DOHH2 (cell line): ENCODE measurements around the gene BCL11B.

Experiments
- EZH2phosphoT487 ChIP-seq: fragments of 200-600 bp; sonication (generic); IDR thresholded peaks from 2 replicates; pipeline ENCODE4 v1.6.1; 2017; ENCODE audit warnings: borderline replicate concordance, mild to moderate bottlenecking, antibody characterized with exemption, low read length, moderate library complexity, mixed read lengths
- TF ChIP-seq, protein P1 (sequence below): fragments of 200-600 bp; sonication (generic); IDR thresholded peaks from one replicate; pipeline ENCODE4 v1.5.1; 2014; ENCODE audit warnings: antibody characterized with exemption, mild to moderate bottlenecking, low read depth, low read length; ENCODE audit not compliant: poor library complexity, severe bottlenecking

DNA sequence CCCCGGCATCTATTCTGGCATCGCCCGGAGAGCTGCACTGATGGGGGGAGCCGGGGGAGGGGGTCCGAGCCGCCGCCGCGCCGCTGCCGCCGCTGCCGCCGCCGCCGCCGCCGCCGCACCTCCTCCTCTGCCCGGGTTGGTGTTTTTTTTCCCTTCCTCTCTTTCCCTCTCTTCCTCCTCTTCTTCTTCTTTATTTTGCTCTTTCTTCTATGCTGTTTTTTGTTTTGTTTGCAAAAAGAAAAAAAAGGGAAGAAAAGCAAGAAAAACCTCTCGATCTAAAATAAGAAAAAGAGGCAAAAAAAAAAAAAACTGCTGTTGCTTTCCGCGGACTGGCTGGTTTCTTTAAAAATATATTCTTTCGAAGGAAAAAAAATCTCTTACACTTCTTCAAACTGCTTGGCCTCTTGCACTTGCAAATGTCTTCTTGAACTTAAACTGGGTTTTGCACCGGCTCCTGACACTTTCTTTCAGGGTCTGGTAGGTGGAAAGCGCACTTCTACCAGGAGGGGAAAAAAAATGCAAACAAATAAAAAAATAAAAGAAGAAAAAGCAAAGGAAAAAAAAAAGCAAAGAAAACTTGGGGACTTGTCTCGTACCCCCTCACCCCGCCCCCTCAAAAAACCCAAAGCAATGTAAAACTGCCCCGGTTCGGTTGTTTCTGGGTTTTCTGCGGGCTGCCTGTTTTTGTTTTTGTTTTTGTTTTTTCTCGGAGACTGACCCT lies 616 bp downstream of the BCL11B start:
- TF ChIP-seq, protein P1, sequence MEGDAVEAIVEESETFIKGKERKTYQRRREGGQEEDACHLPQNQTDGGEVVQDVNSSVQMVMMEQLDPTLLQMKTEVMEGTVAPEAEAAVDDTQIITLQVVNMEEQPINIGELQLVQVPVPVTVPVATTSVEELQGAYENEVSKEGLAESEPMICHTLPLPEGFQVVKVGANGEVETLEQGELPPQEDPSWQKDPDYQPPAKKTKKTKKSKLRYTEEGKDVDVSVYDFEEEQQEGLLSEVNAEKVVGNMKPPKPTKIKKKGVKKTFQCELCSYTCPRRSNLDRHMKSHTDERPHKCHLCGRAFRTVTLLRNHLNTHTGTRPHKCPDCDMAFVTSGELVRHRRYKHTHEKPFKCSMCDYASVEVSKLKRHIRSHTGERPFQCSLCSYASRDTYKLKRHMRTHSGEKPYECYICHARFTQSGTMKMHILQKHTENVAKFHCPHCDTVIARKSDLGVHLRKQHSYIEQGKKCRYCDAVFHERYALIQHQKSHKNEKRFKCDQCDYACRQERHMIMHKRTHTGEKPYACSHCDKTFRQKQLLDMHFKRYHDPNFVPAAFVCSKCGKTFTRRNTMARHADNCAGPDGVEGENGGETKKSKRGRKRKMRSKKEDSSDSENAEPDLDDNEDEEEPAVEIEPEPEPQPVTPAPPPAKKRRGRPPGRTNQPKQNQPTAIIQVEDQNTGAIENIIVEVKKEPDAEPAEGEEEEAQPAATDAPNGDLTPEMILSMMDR, result no peak
- TF ChIP-seq EZH2phosphoT487, result no peak
